Amniotic epithelial cell (primary cell): ENCODE results near the gene MYO1E.
"Not testable (repeated sequence)": the region's sequence is repeated elsewhere in the genome, so short reads cannot be mapped to it uniquely, and the experiment has no call there.

Experiments used
- DNase-seq: peaks from one replicate; pipeline ENCODE4 v3.0.0-alpha.2; 2010; ENCODE audit warnings: low read depth

MYO1E gene

GRCh38 chr15:59127255-59127654 is 245.4 kb downstream of the MYO1E start:
- DNase-seq: not testable (repeated sequence)

GRCh38 chr15:59125683-59126082 is 247.0 kb downstream of the MYO1E start:
- DNase-seq: not testable (repeated sequence)

DNA sequence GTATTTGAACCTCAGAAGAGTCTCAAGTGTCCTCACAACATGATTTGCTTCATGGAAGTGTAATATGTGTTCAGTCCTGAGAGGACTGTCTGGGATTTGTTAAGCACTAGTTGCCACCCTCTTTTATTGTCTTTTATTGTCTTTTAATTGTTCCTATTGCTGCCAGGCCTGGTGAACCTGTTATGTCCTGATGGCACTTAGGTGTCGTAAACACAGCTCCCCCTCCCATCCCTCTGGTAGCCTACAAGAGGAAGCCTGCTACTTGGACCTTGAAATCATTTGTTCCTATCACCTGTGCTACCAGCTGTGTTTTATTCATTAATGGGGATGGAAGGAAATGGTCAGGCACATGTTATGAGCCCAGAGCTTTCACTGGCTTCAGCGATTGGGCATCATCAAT is 248.4 kb downstream of the MYO1E start:
- no peak for DNase-seq

- DNase-seq: no peak
Observed at GRCh38 chr15:59120937-59121336, 251.7 kb downstream of the MYO1E start.

DNA sequence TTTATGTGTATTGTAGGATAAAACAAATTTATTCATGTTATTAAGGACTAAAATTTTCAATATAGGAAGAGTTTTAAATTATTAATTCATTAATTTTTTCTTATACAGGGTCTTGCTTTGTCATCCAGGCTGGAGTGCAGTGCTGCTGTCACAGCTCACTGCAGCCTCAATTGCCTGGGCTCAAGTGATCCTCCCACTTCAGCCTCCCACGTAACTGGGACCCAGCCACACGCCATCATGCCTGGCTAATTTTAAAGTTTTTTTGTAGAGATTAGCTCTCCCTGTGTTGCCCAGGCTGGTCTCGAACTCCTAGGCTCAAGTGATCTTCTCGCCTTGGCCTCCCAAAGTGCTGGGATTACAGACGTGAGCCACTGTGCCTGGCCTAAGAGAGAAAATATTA is 253.0 kb downstream of the MYO1E start:
- no peak for DNase-seq

GRCh38 chr15:59116771-59117170 is 255.9 kb downstream of the MYO1E start:
- peak; percentile 20 for DNase-seq

DNA sequence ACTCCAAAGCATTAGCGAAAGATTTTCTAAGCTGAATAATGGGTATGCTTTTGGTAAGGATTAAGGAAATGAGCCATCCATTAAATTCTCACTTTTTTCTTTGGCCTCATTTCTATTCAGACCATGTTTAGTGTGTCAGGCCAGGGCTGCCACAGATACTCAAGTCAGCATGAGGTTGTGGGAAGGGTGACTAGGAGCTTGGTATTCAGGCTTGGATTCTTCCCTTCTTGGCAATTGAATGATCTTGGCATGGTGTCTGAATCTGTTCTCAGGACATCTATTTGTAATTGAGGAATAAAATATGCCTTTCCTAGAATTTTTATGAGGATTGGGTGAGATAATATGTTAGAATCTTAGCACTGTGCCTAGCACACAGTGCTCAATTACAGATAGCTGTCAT is 256.5 kb downstream of the MYO1E start:
- no peak for DNase-seq

DNA sequence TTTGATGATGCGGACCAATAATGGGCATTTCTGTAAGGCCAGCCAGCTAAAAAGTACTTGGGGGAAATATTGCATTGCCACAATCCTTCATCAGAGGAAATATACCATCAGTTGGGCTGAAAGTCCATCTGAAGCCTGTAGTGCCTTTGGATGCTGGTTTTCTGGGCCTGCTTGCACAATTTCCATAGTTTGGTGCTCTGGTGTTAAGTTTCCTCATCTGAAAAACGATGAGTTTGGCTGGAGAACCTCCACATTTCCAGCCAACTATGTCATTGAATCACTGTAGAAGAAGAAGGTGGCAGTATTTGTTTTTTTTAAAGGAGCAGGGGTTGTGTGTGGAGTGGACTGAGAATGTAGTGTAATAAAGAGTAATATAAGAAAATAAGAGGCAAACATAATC is 257.6 kb downstream of the MYO1E start:
- DNase-seq: no peak

DNA sequence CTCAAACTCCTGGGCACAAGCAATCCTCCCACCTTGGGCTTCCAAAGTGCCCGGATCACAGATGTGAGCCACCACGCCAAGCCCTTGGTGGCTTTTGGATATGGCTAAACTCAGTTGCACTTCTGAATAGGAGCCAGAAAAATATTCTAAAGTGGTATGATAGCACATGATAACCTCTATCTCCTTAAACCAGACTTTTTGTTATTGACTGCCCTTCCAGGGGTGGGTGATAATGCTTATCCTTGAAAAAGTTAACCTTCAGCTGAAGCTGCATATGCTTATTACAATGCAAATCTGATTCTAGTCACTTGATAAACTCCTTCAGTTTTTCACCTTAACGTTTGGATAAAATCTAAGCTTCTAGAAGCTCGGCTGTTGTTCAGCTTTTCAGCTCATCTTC is 261.4 kb downstream of the MYO1E start:
- DNase-seq: no peak

DNA sequence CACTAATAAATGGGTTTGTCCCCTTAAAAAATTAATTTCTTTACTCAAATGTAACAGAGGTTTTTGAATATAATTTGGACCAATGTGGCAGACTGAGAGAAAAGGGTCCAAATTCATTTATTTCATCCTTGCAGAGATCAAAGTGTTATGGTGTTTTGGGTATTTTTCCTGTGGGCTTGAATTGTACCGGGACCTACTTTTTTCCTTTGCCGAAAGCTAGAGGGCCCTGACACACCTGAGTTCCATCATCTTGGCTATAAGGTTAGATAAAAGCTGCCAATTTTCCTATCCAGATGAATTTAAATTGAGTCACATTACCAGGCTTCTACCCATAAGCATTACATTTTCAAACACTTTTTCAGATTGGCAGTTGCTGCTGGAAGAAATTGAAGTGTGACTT is 266.8 kb downstream of the MYO1E start:
- DNase-seq: no peak

DNA sequence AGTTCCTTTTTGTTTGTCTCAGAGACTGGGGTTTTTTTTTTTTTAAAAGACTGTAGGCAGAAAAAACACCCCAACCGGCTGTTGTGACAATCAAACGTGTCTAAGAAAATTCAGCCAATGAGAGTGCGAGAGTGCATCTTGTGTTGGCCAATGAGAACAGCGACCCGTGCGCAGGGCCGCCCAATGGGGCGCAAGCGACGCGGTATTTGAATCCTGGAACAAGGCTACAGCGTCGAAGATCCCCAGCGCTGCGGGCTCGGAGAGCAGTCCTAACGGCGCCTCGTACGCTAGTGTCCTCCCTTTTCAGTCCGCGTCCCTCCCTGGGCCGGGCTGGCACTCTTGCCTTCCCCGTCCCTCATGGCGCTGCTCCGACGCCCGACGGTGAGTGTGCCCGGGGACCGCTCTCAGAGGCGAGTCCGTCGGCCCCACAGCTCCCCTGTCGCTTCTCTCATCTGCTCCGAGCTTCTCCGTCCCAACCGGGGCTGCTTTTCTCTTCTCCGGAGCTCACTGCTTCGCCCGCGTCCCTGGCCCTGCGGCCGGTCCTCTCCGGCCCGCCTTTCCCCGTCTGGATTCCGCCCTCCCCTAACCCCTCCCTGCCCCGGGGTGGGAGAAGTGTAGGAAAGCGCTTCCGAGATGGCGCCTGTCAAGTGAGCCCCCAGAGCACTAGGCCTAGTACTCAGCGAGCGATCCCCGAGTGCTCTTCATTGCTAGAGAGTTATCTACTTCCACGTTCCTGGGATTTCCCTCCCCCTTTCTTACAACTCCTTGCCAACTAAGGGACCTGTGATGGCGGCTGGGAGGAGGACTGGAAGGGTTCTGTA is 267.5 kb downstream of the MYO1E start, which contains the start of gene CCNB2:
Gene CCNB2 (plus strand): TSS at position 235 of the 821 bp plus-strand sequence. CDS start 123 bp downstream, at position 358.
- peak; percentile 91 for DNase-seq

DNA sequence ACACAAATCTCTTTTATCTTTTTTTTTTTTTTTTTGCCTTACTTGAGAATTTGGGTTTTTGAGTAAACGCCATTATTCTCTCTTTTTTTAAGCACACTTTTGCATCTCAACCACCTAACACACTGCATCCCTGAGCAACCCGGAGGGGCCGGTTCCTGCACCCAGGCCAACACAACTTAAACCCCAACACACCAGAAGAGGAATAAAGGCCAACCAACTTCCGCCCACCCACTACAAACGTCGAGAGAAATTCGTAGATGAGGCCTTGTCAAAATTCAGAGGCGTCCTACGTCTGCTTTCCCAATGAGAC is 268.1 kb downstream of the MYO1E start:
- no peak for DNase-seq

- no peak for DNase-seq
Observed at GRCh38 chr15:59099162-59099685, 273.4 kb downstream of the MYO1E start.

DNA sequence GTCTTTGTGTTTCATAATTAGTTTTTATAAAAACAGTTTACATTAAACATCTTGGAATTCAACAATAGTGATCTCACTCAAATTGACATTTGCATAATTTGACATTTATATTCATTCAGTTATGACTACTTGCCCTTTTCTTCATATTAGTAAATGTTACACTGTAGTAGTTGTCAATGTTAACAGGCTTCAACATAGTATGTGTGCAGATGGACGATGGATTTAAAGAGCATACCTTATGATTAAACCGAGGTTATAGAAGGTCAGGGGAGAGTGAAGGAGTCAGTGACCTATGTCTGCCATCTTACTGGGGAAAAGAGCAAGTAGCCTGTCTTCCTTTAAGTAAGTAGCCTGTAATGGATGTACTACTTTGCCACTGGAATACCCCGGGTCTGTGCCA is 276.2 kb downstream of the MYO1E start:
- DNase-seq: no peak

- DNase-seq: no peak
Observed at GRCh38 chr15:59094077-59094476, 278.6 kb downstream of the MYO1E start.

- DNase-seq: no peak
Observed at GRCh38 chr15:59087731-59088130, 284.9 kb downstream of the MYO1E start.
